SKM-1 (cell line): ENCODE data around the gene LRRN3.
"Not testable (repeated sequence)": the region's sequence is repeated elsewhere in the genome, so short reads cannot be mapped to it uniquely, and the experiment has no call there.

ENCODE experiments used
- DNase-seq: peaks from one replicate; lab custom pipeline; 2025; ENCODE audit not compliant: unreplicated experiment; lab: John Stamatoyannopoulos, UW

The LRRN3 gene

DNA sequence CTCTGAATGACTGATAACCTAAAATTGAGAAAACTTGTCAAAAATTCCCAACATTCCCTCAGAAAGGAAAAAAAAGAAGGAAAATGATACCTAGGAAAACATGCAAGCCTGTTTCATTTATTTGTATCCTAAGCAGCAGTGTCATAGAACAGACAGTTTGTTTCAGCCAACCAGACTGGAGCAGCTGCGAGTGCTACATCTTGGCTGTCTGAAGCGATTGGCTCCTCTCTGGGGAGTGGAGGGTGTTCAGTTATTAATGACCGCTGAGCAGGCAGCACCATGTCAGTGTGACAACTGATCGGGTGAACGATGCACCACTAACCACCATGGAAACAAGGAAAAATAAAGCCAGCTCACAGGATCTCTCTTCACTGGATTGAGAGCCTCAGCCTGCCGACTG, at the start of gene LRRN3:
Gene LRRN3 (plus strand): TSS at position 282 of the 400 bp plus-strand sequence. CDS start 31,646 bp downstream, outside the sequence.
- DNase-seq = no peak

DNA sequence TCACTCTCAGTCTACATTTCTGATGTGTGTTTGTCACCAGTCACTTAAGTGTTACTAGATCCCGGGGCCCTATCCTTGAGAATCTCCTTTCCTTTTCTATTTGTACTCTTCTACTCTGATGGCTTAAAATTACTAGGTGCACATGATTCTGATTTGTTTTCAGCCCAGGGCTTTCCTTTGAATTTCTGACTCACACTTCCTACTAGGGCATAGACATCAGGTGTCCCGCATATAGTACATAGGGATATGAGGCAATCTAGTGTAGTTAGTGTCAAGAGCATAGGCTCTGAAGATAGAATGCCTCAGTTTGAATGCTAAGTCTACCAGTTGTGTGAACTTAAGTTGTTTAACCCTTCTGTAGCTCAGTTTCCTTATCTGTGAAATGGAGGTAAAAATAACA, 49.4 kb upstream of the LRRN3 start:
- DNase-seq = no peak

DNA sequence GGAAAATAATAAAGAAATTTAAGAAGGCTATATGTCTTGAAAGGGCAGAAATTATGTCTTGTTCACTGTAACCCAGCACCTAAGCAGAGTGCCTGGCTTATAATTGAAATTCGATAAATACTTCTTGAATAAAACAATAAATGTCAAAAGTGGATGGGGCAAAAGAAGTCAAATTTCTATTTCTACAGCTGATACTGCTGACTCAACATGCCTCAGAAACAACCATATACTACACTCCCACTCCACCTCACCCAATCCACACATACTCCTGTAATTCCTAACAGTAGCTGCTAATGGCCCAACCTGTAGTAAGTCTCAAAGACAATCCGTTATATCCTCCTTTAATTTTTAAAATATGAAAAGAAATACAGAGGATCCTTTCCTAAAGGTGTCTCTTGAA, 48.1 kb upstream of the LRRN3 start:
- DNase-seq = no peak

GRCh38 chr7:111043561-111043960, 47.4 kb upstream of the LRRN3 start:
- DNase-seq = no peak

DNA sequence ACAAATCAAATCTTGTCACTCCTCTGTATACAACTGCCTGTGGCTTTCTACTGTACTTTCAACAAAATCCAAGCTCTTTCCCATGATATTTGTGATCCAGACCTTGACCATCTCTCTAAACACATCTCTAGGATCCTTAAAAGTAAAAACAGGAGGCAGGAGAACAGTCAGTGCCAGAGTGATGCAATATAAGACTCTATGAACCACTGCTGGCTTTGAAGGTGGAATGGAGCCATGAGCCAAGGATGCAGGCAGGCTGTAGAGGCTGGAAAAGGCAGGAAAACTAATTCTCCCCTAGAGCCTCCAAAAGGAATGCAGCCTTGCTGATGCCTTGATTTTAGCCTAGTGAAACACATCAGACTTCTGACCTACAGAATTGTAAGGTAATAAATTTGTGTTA, 45.5 kb upstream of the LRRN3 start:
- DNase-seq = no peak

DNA sequence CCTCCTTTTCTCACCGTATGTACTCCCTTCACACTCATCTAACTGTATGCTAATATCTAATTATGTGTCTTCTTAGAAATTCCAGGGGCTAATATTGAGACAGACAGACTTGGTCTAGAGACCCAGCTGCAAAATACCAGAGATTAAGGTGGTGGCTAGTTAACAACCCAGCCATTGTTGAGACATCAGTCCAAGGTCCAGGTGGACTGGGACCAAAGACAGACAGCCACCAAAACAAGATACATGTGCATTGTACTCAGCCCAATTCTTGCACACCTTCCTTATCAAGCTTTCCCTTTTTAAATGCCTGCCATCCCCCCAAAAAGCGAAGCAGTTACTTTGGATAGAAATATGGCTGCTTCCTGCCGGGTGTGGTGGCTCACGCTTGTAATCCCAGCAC, 43.3 kb upstream of the LRRN3 start:
- no peak for DNase-seq

- DNase-seq = no peak
Measured at GRCh38 chr7:111049971-111050680, 40.8 kb upstream of the LRRN3 start.

DNA sequence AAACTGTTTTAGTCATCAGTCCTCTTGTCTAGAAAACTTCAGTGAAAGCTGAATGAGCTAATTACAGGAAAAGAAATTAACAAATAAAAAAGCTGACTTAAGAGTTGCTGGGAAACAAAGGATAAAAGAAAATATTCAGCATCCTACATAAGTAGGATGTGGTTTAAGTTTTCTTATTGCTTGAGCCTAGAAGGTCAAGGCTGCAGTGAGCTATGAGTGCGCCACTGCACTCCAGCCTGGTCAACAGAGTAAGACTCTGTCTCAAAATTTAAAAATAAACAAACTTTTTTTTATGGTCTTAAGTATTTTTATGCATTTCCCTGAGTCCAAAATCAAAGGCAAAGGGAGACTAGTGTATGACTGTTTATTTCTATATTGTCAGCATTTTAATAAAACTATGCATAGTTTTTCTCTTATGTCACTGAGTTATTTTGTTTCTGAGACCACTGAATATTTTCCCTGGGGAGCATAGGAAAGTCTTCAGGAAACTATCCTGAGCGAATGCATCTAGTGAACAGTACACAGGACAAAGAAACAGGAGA, 40.0 kb upstream of the LRRN3 start:
- DNase-seq = no peak

DNA sequence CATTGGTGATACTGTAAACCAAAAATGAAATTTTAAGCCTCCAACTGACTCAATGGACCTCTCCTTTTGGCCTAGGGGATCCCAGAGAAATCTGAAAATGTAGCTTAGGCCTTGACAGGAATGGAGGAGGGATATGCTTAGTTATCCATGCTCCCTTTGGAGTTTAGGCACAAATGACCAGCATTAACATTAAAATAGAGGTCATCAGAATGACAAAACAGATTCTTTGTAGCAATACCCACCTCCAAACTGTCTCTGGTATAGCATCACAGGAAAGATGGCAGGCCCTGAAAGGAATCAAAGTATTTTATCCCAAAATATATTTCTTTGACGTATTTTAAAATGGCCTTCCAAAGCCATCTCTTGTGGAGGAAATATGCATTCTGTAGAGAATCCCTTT, 39.1 kb upstream of the LRRN3 start:
- DNase-seq = no peak

GRCh38 chr7:111053035-111053434, 37.9 kb upstream of the LRRN3 start:
- DNase-seq = no peak

GRCh38 chr7:111056371-111056770, 34.6 kb upstream of the LRRN3 start:
- no peak for DNase-seq

GRCh38 chr7:111057066-111057465, 33.9 kb upstream of the LRRN3 start:
- no peak for DNase-seq

GRCh38 chr7:111059833-111060232, 31.1 kb upstream of the LRRN3 start:
- DNase-seq = no peak

- DNase-seq = no peak
Measured at GRCh38 chr7:111063166-111063565, 27.8 kb upstream of the LRRN3 start.

DNA sequence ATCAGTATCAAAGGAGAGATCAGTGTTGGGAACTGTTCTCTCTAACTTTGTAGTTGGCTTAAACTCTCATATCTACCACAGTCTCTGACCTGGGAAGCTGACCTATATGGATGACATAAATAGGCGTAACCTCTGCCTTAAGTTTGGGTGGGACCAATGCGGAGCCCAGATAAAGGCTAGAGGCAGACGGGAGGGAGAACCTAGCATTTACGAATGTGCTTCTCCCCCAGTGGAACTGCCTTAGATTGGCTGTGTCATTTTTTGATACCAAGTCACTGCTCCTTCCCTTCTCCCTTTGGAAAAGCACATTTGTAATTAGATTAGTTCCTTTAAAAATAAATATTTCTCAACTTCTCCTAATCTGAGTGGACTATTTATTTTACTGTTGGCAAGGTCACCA, 23.7 kb upstream of the LRRN3 start:
- DNase-seq = no peak

GRCh38 chr7:111067682-111068081, 23.2 kb upstream of the LRRN3 start:
- DNase-seq = no peak

DNA sequence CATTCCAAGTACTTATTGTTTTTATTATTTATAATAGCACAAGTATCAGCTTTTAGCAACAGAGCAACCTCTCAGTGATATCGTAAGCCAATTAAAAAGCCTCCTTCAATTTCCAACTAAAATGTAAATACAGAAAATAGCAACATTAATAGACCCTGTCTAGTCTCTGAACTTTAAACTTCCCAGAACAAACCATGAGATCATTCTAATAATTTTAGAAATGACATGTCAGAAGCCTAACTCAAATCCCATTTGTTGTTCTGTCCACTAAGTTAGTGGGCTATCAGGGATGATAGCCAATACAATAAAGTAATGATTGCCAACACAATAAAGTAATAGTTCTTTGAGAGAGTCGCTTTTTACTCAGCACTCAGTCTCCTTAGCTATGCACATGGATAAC, 22.3 kb upstream of the LRRN3 start:
- DNase-seq = no peak

GRCh38 chr7:111071556-111071955, 19.4 kb upstream of the LRRN3 start:
- DNase-seq = no peak

- DNase-seq = not testable (repeated sequence)
Measured at GRCh38 chr7:111072658-111073057, 18.3 kb upstream of the LRRN3 start.

- DNase-seq = no peak
Measured at GRCh38 chr7:111074071-111074747, 16.7 kb upstream of the LRRN3 start.

DNA sequence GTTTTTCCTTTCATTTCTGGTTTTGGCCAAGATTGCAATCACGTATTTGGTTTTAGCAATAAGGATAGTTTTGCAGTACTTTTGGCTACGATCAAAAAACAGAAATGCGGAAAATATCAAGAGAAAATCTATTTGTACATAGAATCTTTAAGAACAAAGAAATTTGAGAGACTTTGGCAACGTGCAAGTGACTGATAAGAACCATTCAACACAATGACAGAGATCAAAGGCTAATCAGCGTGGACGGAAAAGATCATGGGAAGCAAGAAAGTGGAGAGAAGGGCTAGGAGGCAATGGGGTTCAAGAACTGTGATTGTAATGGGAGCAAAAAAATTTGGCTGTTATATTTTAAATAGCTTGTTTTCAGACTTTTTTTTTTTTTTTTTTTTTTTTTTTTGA, 16.2 kb upstream of the LRRN3 start:
- DNase-seq = no peak

GRCh38 chr7:111075498-111075897, 15.4 kb upstream of the LRRN3 start:
- DNase-seq = no peak

- DNase-seq = no peak
Measured at GRCh38 chr7:111076205-111076604, 14.7 kb upstream of the LRRN3 start.
